K562 treated with DMSO at 1 percent for 12 hours (cell line): ENCODE data around the gene RDX. TPM values are rescaled to one million over a fixed set of nuclear protein-coding genes. Genes with fewer than 3 reads are reported as not detected.

Experiments used
- total RNA-seq: library from RNA; unstranded; fragments of 300-600 nt; gene quantifications from 2 replicates; pipeline ENCODE4 v1.2.3, GENCODE V29; 2022; ENCODE audit not compliant: insufficient read depth

The RDX gene
- total RNA-seq, result 20.4 and 57.3 TPM in 2 replicates

GRCh38 chr11:110296226-110297075 lies at the start of gene RDX:
Gene RDX, minus strand, starts transcription at chr11:110296614. Its CDS starts 16,922 bp downstream, at chr11:110279692.

Other genes with a start within 250 kb of the RDX start
- gene ZC3H12C, start 203.2 kb downstream of the RDX start, total RNA-seq, result 0.25 and 2.5 TPM in 2 replicates
- 8.9 and 11.2 TPM in 2 replicates for gene FDX1, start 133.3 kb upstream of the RDX start, total RNA-seq